ENCODE results near the gene MLX.

Gene MLX

GRCh38 chr17:42560246-42560645 is 6.7 kb upstream of the MLX start:
- Histone ChIP-seq H3K4me3 (ENCODE audit: low read depth, low read length) (no peak overlapping the region), H3K4me1 (no peaks in the 10 kb centered on the region; the same call in 1 of the 2 replicates), H3K9me3 (no peaks in the 10 kb centered on the region), H3K36me3 (peaks cover 14% of the 10 kb centered on the region), H3K27me3 (no peaks in the 10 kb centered on the region)
- TF ChIP-seq, protein P1, sequence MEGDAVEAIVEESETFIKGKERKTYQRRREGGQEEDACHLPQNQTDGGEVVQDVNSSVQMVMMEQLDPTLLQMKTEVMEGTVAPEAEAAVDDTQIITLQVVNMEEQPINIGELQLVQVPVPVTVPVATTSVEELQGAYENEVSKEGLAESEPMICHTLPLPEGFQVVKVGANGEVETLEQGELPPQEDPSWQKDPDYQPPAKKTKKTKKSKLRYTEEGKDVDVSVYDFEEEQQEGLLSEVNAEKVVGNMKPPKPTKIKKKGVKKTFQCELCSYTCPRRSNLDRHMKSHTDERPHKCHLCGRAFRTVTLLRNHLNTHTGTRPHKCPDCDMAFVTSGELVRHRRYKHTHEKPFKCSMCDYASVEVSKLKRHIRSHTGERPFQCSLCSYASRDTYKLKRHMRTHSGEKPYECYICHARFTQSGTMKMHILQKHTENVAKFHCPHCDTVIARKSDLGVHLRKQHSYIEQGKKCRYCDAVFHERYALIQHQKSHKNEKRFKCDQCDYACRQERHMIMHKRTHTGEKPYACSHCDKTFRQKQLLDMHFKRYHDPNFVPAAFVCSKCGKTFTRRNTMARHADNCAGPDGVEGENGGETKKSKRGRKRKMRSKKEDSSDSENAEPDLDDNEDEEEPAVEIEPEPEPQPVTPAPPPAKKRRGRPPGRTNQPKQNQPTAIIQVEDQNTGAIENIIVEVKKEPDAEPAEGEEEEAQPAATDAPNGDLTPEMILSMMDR (IDR thresholded peaks at IDR 0.05; ENCODE audit: low read depth, low read length) = no peak
- no peak for DNase-seq

GRCh38 chr17:42561897-42562387 is 5.0 kb upstream of the MLX start, which contains the start of gene COASY:
Gene COASY, plus strand, starts transcription at chr17:42562148. Its CDS starts 475 bp downstream, at chr17:42562623.
- H3K36me3 ChIP-seq = peaks cover 24% of the 10 kb centered on the region
- peak; percentile 98 for DNase-seq
- H3K9me3 ChIP-seq = no peaks in the 10 kb centered on the region
- TF ChIP-seq, protein P1 (IDR thresholded peaks at IDR 0.05; ENCODE audit: low read depth, low read length) = no peak
- no peaks in the 10 kb centered on the region for H3K27me3 ChIP-seq
- H3K4me3 ChIP-seq (ENCODE audit: low read depth, low read length) = peak within 1 kb of the TSS; percentile 79
- H3K4me1 ChIP-seq = no peaks in the 10 kb centered on the region; the same call in none of the 2 replicates

DNA sequence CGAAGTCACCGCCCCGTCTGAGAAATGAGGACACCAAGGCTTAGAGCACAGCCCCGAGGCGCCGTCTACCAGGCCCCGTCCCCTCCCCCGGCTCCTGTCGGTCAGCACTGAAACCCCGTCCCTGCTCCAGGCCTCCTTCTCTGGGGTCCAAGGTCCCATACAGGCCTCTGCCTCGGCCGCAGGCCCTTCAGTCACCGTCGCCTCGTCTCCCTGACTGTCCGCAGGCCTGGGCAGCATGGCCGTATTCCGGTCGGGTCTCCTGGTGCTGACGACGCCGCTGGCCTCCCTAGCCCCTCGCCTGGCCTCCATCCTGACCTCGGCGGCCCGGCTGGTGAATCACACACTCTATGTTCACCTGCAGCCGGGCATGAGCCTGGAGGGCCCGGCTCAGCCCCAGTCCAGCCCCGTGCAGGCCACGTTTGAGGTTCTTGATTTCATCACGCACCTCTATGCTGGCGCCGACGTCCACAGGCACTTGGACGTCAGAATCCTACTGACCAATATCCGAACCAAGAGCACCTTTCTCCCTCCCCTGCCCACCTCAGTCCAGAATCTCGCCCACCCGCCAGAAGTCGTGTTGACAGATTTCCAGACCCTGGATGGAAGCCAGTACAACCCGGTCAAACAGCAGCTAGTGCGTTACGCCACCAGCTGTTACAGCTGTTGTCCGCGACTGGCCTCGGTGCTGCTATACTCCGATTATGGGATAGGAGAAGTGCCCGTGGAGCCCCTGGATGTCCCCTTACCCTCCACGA is 4.3 kb upstream of the MLX start:
- no peaks in the 10 kb centered on the region for H3K27me3 ChIP-seq
- peak overlapping the region; percentile 79 for H3K4me3 ChIP-seq (ENCODE audit: low read depth, low read length)
- TF ChIP-seq, protein P1 (IDR thresholded peaks at IDR 0.05; ENCODE audit: low read depth, low read length) = no peak
- peak; percentile 35 for DNase-seq
- H3K4me1 ChIP-seq = no peaks in the 10 kb centered on the region; the same call in none of the 2 replicates
- H3K36me3 ChIP-seq = peaks cover 24% of the 10 kb centered on the region
- H3K9me3 ChIP-seq = no peaks in the 10 kb centered on the region

- Histone ChIP-seq H3K4me1 (no peaks in the 10 kb centered on the region; the same call in none of the 2 replicates), H3K9me3 (no peaks in the 10 kb centered on the region), H3K4me3 (ENCODE audit: low read depth, low read length) (peak overlapping the region; percentile 79), H3K27me3 (no peaks in the 10 kb centered on the region), H3K36me3 (peaks cover 24% of the 10 kb centered on the region)
- TF ChIP-seq, protein P1 (IDR thresholded peaks at IDR 0.05; ENCODE audit: low read depth, low read length) = no peak
- DNase-seq = no peak
These were observed 3.8 kb upstream of the MLX start for GRCh38 chr17:42563143-42563509.

- Histone ChIP-seq H3K36me3 (peaks cover 26% of the 10 kb centered on the region), H3K4me3 (ENCODE audit: low read depth, low read length) (peak overlapping the region; percentile 79), H3K4me1 (no peaks in the 10 kb centered on the region; the same call in none of the 2 replicates), H3K9me3 (no peaks in the 10 kb centered on the region), H3K27me3 (no peaks in the 10 kb centered on the region)
- DNase-seq = peak; percentile 47
- TF ChIP-seq, protein P1 (IDR thresholded peaks at IDR 0.05; ENCODE audit: low read depth, low read length) = no peak
These were observed 3.4 kb upstream of the MLX start for GRCh38 chr17:42563543-42563942.

DNA sequence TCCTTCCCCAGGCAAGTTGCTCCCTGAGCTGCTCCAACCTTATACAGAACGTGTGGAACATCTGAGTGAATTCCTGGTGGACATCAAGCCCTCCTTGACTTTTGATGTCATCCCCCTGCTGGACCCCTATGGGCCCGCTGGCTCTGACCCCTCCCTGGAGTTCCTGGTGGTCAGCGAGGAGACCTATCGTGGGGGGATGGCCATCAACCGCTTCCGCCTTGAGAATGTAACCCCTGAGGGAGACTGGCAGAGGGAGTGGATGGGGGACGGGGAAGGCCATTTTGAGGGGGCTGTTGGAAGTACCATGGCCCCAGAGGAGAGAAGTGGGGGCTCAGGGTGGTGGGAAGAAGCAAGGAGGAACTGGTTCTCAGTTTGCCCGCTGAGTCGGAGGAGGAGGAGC is 3.0 kb upstream of the MLX start:
- H3K9me3 ChIP-seq = no peaks in the 10 kb centered on the region
- peaks cover 30% of the 10 kb centered on the region for H3K36me3 ChIP-seq
- no peaks in the 10 kb centered on the region for H3K27me3 ChIP-seq
- H3K4me1 ChIP-seq = no peaks in the 10 kb centered on the region; the same call in none of the 2 replicates
- no peak for DNase-seq
- H3K4me3 ChIP-seq (ENCODE audit: low read depth, low read length) = peak overlapping the region; percentile 79; the same call in 1 of the 2 replicates
- TF ChIP-seq, protein P1 (IDR thresholded peaks at IDR 0.05; ENCODE audit: low read depth, low read length) = no peak
